SK-N-MC (cell line): ENCODE results near the gene R3HDM4.

Source experiments
- EZH2 ChIP-seq: fragments of 200-600 bp; sonication (generic); IDR thresholded peaks from one replicate; pipeline ENCODE4 v1.6.1; 2017; ENCODE audit warnings: antibody characterized with exemption
- FOXP2 ChIP-seq: optimal IDR thresholded peaks from 2 replicates; pipeline ENCODE3; 2011; ENCODE audit warnings: mild to moderate bottlenecking, moderate library complexity; ENCODE audit not compliant: insufficient read depth; ENCODE audit errors: extremely low read length, control extremely low read depth
- POLR2AphosphoS5 ChIP-seq: IDR thresholded peaks from 2 replicates; pipeline ENCODE4 v1.6.1; 2012; ENCODE audit warnings: mild to moderate bottlenecking, low read depth, low read length, borderline replicate concordance

GRCh38 chr19:883661-884211 lies 29.3 kb downstream of the R3HDM4 start:
- TF ChIP-seq POLR2AphosphoS5 (no peak), EZH2 (no peak), FOXP2 (no peak)
